Epithelial cell of esophagus (primary cell): ENCODE measurements around the gene PSMB5.

Source experiments
- DNase-seq: peaks from one replicate; pipeline ENCODE4 v3.0.0; 2010; ENCODE audit warnings: low read depth
- H3K4me3 ChIP-seq: 2 replicates; pipeline ENCODE4 v1.5.1; 2011; ENCODE audit warnings: mild to moderate bottlenecking, low read length, control low read depth
- TF ChIP-seq, protein P1 (sequence below): IDR thresholded peaks from 2 replicates; pipeline ENCODE4 v1.5.1; 2011; ENCODE audit warnings: low read depth, mild to moderate bottlenecking, low read length, control low read depth, inconsistent platforms; ENCODE audit not compliant: insufficient read depth; ENCODE audit errors: missing control alignments

The PSMB5 gene

GRCh38 chr14:23054000-23054811 lies 19.5 kb upstream of the PSMB5 start:
- DNase-seq = no peak
- TF ChIP-seq, protein P1, sequence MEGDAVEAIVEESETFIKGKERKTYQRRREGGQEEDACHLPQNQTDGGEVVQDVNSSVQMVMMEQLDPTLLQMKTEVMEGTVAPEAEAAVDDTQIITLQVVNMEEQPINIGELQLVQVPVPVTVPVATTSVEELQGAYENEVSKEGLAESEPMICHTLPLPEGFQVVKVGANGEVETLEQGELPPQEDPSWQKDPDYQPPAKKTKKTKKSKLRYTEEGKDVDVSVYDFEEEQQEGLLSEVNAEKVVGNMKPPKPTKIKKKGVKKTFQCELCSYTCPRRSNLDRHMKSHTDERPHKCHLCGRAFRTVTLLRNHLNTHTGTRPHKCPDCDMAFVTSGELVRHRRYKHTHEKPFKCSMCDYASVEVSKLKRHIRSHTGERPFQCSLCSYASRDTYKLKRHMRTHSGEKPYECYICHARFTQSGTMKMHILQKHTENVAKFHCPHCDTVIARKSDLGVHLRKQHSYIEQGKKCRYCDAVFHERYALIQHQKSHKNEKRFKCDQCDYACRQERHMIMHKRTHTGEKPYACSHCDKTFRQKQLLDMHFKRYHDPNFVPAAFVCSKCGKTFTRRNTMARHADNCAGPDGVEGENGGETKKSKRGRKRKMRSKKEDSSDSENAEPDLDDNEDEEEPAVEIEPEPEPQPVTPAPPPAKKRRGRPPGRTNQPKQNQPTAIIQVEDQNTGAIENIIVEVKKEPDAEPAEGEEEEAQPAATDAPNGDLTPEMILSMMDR = no peak
- no peak overlapping the region for H3K4me3 ChIP-seq

DNA sequence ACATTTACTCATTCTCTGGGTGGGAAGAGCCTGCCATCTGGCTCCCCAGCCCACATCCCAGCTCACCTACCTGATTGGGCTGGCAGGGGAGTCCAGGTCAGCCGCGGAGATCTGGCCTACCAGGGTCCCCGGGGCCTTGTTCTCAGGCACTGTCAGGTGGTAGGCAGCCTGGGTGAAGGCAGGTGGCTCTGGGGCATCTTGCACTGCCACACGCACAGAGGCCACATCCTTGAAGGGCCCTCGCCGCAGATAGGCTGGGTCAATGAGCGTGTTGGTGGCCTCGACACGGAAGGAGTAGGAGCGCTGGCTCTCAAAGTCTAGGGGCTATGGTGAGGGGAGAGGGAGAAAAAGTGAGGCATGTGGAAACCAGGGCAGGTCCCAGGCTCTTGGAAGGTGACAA lies 18.7 kb upstream of the PSMB5 start:
- DNase-seq = no peak
- TF ChIP-seq, protein P1 = no peak
- H3K4me3 ChIP-seq = no peak overlapping the region

DNA sequence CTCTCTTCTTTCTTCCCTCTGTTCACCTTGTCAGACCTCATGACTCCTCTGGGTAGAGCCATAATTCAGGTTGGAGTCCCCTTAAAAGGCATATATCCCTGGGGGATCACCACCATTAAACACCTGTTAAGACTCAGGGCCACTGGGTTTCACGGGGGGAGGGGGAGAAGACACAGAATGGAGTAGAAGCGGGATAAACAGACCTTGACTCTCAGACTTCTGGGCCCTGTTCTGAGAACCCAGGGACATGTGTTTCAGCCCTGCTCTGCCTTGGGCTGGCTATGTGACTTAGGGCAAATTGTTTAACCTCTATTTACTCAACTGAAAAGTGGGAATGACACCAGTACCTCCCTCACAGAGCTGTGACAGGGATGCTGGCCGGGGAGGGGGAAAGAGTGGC lies 18.0 kb upstream of the PSMB5 start:
- TF ChIP-seq, protein P1 = no peak
- no peak overlapping the region for H3K4me3 ChIP-seq
- DNase-seq = no peak

DNA sequence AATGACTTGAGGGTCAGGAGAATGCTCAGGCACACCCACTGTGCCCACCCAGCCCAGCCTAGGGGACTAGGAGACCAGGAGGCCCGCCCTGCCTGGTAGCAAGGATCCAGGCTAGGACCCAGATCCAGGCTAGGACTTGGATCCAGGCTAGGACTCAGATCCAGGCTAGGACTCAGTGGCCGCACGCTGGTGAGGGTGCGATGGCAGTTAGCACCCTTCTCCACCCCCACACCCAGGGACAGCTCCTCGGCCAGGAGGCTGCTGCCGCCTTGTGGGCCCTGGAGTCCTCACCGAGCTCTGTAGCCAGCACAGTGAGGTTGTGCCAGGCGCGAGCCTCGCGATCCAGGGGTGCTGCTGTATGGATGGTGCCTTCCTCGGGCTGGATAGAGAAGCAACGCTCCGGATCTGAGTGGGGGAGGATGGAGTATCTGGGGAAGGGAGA lies 17.5 kb upstream of the PSMB5 start:
- TF ChIP-seq, protein P1 = peak; percentile 48
- DNase-seq = peak; percentile 47
- no peak overlapping the region for H3K4me3 ChIP-seq

GRCh38 chr14:23051141-23052057 lies 16.7 kb upstream of the PSMB5 start:
- H3K4me3 ChIP-seq = no peak overlapping the region
- no peak for DNase-seq
- TF ChIP-seq, protein P1 = no peak

- H3K4me3 ChIP-seq = no peak overlapping the region
- TF ChIP-seq, protein P1 = no peak
- no peak for DNase-seq
Observed at GRCh38 chr14:23049011-23049410, 14.3 kb upstream of the PSMB5 start.
